Memory B cell (primary cell): ENCODE measurements around the gene TBC1D7.

ENCODE experiments used
- ATAC-seq: fragments of 150-1000 bp; cut with Tn5 transposase; 2 replicates; pipeline ENCODE4 v1.10.0; 2021; ENCODE audit warnings: low read depth, mild to moderate bottlenecking, moderate library complexity
- DNase-seq, 2 donors: peaks; one replicate each; pipeline ENCODE4 v3.0.0; 2022; ENCODE audit warnings: low spot score in 2 of 2
- H3K27ac Mint-ChIP-seq: one replicate; pipeline ENCODE4 v1.8.0; 2022; ENCODE audit warnings: mild to moderate bottlenecking, moderate library complexity, mixed read lengths
- H3K27me3 Mint-ChIP-seq: one replicate; pipeline ENCODE4 v1.8.0; 2022; ENCODE audit warnings: mixed read lengths
- H3K36me3 Mint-ChIP-seq: one replicate; pipeline ENCODE4 v1.8.0; 2022; ENCODE audit warnings: mild to moderate bottlenecking, mixed read lengths
- H3K4me1 Mint-ChIP-seq: one replicate; pipeline ENCODE4 v1.8.0; 2022; ENCODE audit warnings: mixed read lengths
- H3K4me3 Mint-ChIP-seq: one replicate; pipeline ENCODE4 v1.8.0; 2022; ENCODE audit warnings: mild to moderate bottlenecking, moderate library complexity, mixed read lengths
- H3K9me3 Mint-ChIP-seq: one replicate; pipeline ENCODE4 v1.8.0; 2022; ENCODE audit warnings: mixed read lengths

TBC1D7 gene

GRCh38 chr6:13286181-13286580, 42.2 kb downstream of the TBC1D7 start:
- no peaks in the 10 kb centered on the region for H3K27me3 Mint-ChIP-seq
- H3K4me3 Mint-ChIP-seq = no peak overlapping the region
- DNase-seq (peak in 1 of 2 donors; percentile 18), ATAC-seq (peak; percentile 86)
- peaks cover 46% of the 10 kb centered on the region for H3K36me3 Mint-ChIP-seq
- H3K27ac Mint-ChIP-seq = peak overlapping the region; percentile 42
- peaks cover 30% of the 10 kb centered on the region for H3K4me1 Mint-ChIP-seq
- H3K9me3 Mint-ChIP-seq = no peaks in the 10 kb centered on the region

- Mint-ChIP-seq H3K27me3 (no peaks in the 10 kb centered on the region), H3K27ac (peak overlapping the region; percentile 42), H3K36me3 (peaks cover 48% of the 10 kb centered on the region), H3K9me3 (no peaks in the 10 kb centered on the region), H3K4me3 (no peak overlapping the region), H3K4me1 (peaks cover 30% of the 10 kb centered on the region)
- DNase-seq (no peak), ATAC-seq (peak; percentile 74)
Observed at GRCh38 chr6:13285705-13286104, 42.6 kb downstream of the TBC1D7 start.

GRCh38 chr6:13284646-13285045, 43.7 kb downstream of the TBC1D7 start:
- DNase-seq (no peak), ATAC-seq (no peak)
- Mint-ChIP-seq H3K9me3 (no peaks in the 10 kb centered on the region), H3K4me3 (no peak overlapping the region), H3K36me3 (peaks cover 46% of the 10 kb centered on the region), H3K27me3 (no peaks in the 10 kb centered on the region), H3K27ac (no peak overlapping the region), H3K4me1 (peaks cover 33% of the 10 kb centered on the region)

GRCh38 chr6:13283331-13283730, 45.0 kb downstream of the TBC1D7 start:
- DNase-seq = no peak
- no peak for ATAC-seq
- H3K36me3 Mint-ChIP-seq = peaks cover 49% of the 10 kb centered on the region
- peaks cover 34% of the 10 kb centered on the region for H3K4me1 Mint-ChIP-seq
- H3K9me3 Mint-ChIP-seq = no peaks in the 10 kb centered on the region
- H3K27me3 Mint-ChIP-seq = no peaks in the 10 kb centered on the region
- no peak overlapping the region for H3K4me3 Mint-ChIP-seq
- H3K27ac Mint-ChIP-seq = no peak overlapping the region

GRCh38 chr6:13282393-13283069, 45.8 kb downstream of the TBC1D7 start:
- Mint-ChIP-seq H3K27me3 (no peaks in the 10 kb centered on the region), H3K4me3 (no peak overlapping the region), H3K4me1 (peaks cover 40% of the 10 kb centered on the region), H3K36me3 (peaks cover 49% of the 10 kb centered on the region), H3K27ac (no peak overlapping the region), H3K9me3 (no peaks in the 10 kb centered on the region)
- no peak for DNase-seq
- no peak for ATAC-seq

GRCh38 chr6:13281686-13282085, 46.7 kb downstream of the TBC1D7 start:
- no peaks in the 10 kb centered on the region for H3K9me3 Mint-ChIP-seq
- H3K27ac Mint-ChIP-seq = no peak overlapping the region
- ATAC-seq (no peak), DNase-seq (no peak)
- H3K27me3 Mint-ChIP-seq = no peaks in the 10 kb centered on the region
- peaks cover 46% of the 10 kb centered on the region for H3K36me3 Mint-ChIP-seq
- H3K4me3 Mint-ChIP-seq = no peak overlapping the region
- H3K4me1 Mint-ChIP-seq = peaks cover 48% of the 10 kb centered on the region

GRCh38 chr6:13280254-13280653, 48.1 kb downstream of the TBC1D7 start:
- peak; percentile 75 for ATAC-seq
- H3K4me3 Mint-ChIP-seq = no peak overlapping the region
- peaks cover 36% of the 10 kb centered on the region for H3K36me3 Mint-ChIP-seq
- no peaks in the 10 kb centered on the region for H3K27me3 Mint-ChIP-seq
- H3K9me3 Mint-ChIP-seq = no peaks in the 10 kb centered on the region
- H3K27ac Mint-ChIP-seq = no peak overlapping the region
- peaks cover 43% of the 10 kb centered on the region for H3K4me1 Mint-ChIP-seq
- DNase-seq = peak in 1 of 2 donors; percentile 29

GRCh38 chr6:13278991-13279390, 49.3 kb downstream of the TBC1D7 start:
- H3K4me1 Mint-ChIP-seq = peaks cover 39% of the 10 kb centered on the region
- ATAC-seq (no peak), DNase-seq (no peak)
- H3K9me3 Mint-ChIP-seq = no peaks in the 10 kb centered on the region
- peaks cover 33% of the 10 kb centered on the region for H3K36me3 Mint-ChIP-seq
- no peak overlapping the region for H3K27ac Mint-ChIP-seq
- H3K4me3 Mint-ChIP-seq = no peak overlapping the region
- no peaks in the 10 kb centered on the region for H3K27me3 Mint-ChIP-seq

- no peak for DNase-seq
- Mint-ChIP-seq H3K36me3 (peaks cover 27% of the 10 kb centered on the region), H3K4me1 (peaks cover 42% of the 10 kb centered on the region), H3K27ac (peak overlapping the region; percentile 73), H3K9me3 (no peaks in the 10 kb centered on the region), H3K27me3 (no peaks in the 10 kb centered on the region), H3K4me3 (no peak overlapping the region)
- ATAC-seq = peak; percentile 30
Observed at GRCh38 chr6:13278164-13278563, 50.2 kb downstream of the TBC1D7 start.

GRCh38 chr6:13277231-13277630, 51.1 kb downstream of the TBC1D7 start:
- no peak for ATAC-seq
- DNase-seq = no peak
- Mint-ChIP-seq H3K4me3 (no peak overlapping the region), H3K36me3 (peaks cover 22% of the 10 kb centered on the region), H3K27ac (peak overlapping the region; percentile 73), H3K9me3 (no peaks in the 10 kb centered on the region), H3K4me1 (peaks cover 43% of the 10 kb centered on the region), H3K27me3 (no peaks in the 10 kb centered on the region)

GRCh38 chr6:13275435-13275989, 52.8 kb downstream of the TBC1D7 start:
- H3K4me3 Mint-ChIP-seq = peak overlapping the region; percentile 92
- peak overlapping the region; percentile 98 for H3K27ac Mint-ChIP-seq
- peaks cover 47% of the 10 kb centered on the region for H3K4me1 Mint-ChIP-seq

GRCh38 chr6:13274707-13275434, 53.5 kb downstream of the TBC1D7 start:
- H3K4me3 Mint-ChIP-seq = peak overlapping the region; percentile 92
- H3K36me3 Mint-ChIP-seq = peaks cover 16% of the 10 kb centered on the region

More at GRCh38 chr6:13275435-13275989, 52.8 kb downstream of the TBC1D7 start:
- no peaks in the 10 kb centered on the region for H3K9me3 Mint-ChIP-seq
- H3K27me3 Mint-ChIP-seq = no peaks in the 10 kb centered on the region
- peaks cover 18% of the 10 kb centered on the region for H3K36me3 Mint-ChIP-seq
- DNase-seq (no peak), ATAC-seq (no peak)

GRCh38 chr6:13273931-13274706, 54.2 kb downstream of the TBC1D7 start:
- H3K4me3 Mint-ChIP-seq = peak overlapping the region; percentile 92
- H3K4me1 Mint-ChIP-seq = peaks cover 49% of the 10 kb centered on the region
- DNase-seq = peak; percentile 60 to 74
- H3K9me3 Mint-ChIP-seq = no peaks in the 10 kb centered on the region
- peaks cover 12% of the 10 kb centered on the region for H3K36me3 Mint-ChIP-seq
- H3K27me3 Mint-ChIP-seq = no peaks in the 10 kb centered on the region
- peak overlapping the region; percentile 98 for H3K27ac Mint-ChIP-seq
- peak; percentile 71 for ATAC-seq

More at GRCh38 chr6:13274707-13275434, 53.5 kb downstream of the TBC1D7 start:
- H3K27me3 Mint-ChIP-seq = no peaks in the 10 kb centered on the region
- H3K9me3 Mint-ChIP-seq = no peaks in the 10 kb centered on the region
- H3K4me1 Mint-ChIP-seq = peaks cover 47% of the 10 kb centered on the region
- peak overlapping the region; percentile 98 for H3K27ac Mint-ChIP-seq
- DNase-seq = no peak
- ATAC-seq = no peak
